ENCODE data around the gene ROBO2.

The ROBO2 gene

DNA sequence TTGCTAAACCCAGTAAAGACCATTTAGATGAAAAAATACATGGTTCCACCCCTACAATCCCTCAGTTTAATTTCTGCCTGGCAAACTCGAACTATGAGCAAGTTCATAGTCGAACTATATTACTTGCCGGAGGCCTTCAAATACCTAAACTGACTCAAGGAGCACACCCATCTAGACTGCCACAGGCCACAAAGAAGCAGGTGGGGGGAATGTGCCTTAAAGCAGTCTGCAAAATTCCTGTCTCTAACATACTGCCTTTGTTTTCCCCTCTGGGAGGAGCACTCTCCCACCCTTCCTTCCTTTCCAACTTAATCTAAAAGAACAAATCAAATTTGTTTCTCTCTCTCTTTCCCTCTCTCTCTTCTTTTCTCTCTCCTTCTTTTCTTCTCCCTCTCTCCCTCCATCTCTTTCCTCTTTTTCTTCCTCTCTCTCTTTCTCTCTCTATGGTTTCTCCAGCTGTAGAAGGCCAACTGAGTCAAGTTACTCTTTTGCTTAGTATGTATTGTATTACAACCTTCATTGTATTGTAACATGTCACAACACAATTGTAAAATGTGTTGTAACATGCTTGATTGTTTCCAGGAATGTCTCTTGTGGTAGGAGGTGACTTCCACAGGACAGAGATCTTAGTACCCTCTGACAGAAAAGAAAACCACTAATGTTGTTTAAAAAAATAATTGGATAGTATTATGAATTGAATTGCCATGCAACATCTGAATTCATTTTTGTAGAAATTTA, 496.3 kb downstream of the ROBO2 start:
- no peak for TF ChIP-seq CTCF (IDR thresholded peaks at IDR 0.05; ENCODE audit: low read depth, low read length)

GRCh38 chr3:77539014-77539413, 499.1 kb downstream of the ROBO2 start:
- DNase-seq (ENCODE audit: extremely low read depth, low read depth), result no peak
- TF ChIP-seq CTCF (IDR thresholded peaks at IDR 0.05; ENCODE audit: low read depth, low read length), result no peak

More for the DNA sequence above, 496.3 kb downstream of the ROBO2 start:
- no peak for DNase-seq (ENCODE audit: extremely low read depth, low read depth)

GRCh38 chr3:77539677-77540076, 499.8 kb downstream of the ROBO2 start:
- TF ChIP-seq CTCF (IDR thresholded peaks at IDR 0.05; ENCODE audit: low read depth, low read length), result no peak
- DNase-seq (ENCODE audit: extremely low read depth, low read depth), result no peak

GRCh38 chr3:77541203-77541922, 501.5 kb downstream of the ROBO2 start:
- DNase-seq (ENCODE audit: extremely low read depth, low read depth), result no peak
- TF ChIP-seq CTCF (IDR thresholded peaks at IDR 0.05; ENCODE audit: low read depth, low read length), result no peak

DNA sequence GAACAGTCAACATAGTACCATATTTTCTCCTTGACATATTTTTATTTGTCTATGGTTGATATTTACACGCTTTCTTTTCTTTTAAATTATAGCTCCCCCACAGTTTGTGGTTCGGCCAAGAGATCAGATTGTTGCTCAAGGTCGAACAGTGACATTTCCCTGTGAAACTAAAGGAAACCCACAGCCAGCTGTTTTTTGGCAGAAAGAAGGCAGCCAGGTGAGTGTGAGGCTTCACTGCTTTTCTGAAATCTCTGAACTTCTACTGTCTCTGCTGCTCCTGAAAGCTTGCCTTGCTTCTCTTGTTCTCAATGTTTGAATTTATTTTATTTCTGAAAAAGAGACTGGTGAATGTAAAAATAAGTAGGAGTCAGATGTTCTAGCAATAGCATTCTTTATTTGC, 506.3 kb downstream of the ROBO2 start:
- TF ChIP-seq CTCF (IDR thresholded peaks at IDR 0.05; ENCODE audit: low read depth, low read length), result no peak
- no peak for DNase-seq (ENCODE audit: extremely low read depth, low read depth)

DNA sequence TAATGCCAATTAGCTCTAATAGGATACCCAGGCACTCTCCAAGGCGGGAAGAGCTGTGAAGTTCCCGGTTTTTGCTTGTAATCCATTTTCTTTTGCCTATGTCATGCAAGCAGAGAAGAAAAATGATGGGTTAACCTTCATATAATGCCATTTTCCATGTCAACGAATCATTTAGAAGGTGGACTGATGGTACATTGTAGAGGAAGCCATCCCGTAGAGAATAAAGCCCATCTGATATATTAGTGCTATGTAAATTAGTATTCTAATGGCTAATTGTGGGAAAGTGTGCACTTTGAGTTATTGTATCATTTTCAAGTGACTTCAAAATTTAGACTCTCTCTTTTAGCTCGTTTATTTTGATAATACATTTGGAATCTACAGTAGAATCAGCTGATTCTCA, 509.1 kb downstream of the ROBO2 start:
- no peak for DNase-seq (ENCODE audit: extremely low read depth, low read depth)
- TF ChIP-seq CTCF (IDR thresholded peaks at IDR 0.05; ENCODE audit: low read depth, low read length), result no peak

DNA sequence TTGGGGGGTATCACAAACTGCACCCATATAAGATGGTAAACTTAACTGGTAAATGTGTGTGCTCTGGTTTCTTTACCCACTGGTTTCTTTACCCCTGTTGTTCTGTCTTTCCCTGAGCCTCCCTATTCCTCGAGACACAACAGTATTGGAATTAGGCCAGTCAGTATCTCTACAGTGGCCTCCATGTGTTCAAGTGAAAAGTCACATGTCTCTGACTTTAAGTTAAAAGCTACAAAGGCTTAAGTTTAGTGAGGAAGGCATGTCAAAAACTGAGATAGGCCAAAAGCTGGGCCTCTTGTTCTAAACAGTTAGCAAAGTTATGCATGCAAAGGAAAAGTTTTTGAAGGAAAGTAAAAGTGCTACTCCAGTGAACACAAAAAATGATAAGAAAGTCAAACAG, 513.3 kb downstream of the ROBO2 start:
- TF ChIP-seq CTCF (IDR thresholded peaks at IDR 0.05; ENCODE audit: low read depth, low read length), result no peak
- DNase-seq (ENCODE audit: extremely low read depth, low read depth), result no peak

All from AG09319 (cell line).